ENCODE data around the gene LRRC72.

- TF ChIP-seq, protein P1, sequence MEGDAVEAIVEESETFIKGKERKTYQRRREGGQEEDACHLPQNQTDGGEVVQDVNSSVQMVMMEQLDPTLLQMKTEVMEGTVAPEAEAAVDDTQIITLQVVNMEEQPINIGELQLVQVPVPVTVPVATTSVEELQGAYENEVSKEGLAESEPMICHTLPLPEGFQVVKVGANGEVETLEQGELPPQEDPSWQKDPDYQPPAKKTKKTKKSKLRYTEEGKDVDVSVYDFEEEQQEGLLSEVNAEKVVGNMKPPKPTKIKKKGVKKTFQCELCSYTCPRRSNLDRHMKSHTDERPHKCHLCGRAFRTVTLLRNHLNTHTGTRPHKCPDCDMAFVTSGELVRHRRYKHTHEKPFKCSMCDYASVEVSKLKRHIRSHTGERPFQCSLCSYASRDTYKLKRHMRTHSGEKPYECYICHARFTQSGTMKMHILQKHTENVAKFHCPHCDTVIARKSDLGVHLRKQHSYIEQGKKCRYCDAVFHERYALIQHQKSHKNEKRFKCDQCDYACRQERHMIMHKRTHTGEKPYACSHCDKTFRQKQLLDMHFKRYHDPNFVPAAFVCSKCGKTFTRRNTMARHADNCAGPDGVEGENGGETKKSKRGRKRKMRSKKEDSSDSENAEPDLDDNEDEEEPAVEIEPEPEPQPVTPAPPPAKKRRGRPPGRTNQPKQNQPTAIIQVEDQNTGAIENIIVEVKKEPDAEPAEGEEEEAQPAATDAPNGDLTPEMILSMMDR (IDR thresholded peaks at IDR 0.05), result no peak
- TF ChIP-seq POLR2A (IDR thresholded peaks at IDR 0.05), result no peak
Observed at GRCh38 chr7:16571941-16572340, 45.3 kb downstream of the LRRC72 start.
